Neural progenitor cell (in vitro differentiated cells): ENCODE results near the gene NDEL1.

Experiments used
- CTCF ChIP-seq: fragments of 200-600 bp; sonication (generic); IDR thresholded peaks from 2 replicates; pipeline ENCODE4 v1.5.1; 2017; ENCODE audit warnings: antibody characterized with exemption, mild to moderate bottlenecking
- EZH2phosphoT487 ChIP-seq: fragments of 200-600 bp; sonication (generic); IDR thresholded peaks from 2 replicates; pipeline ENCODE4 v1.6.1; 2017; ENCODE audit warnings: antibody characterized with exemption

- TF ChIP-seq CTCF (no peak), EZH2phosphoT487 (no peak)
Measured at GRCh38 chr17:8393470-8394231, 42.0 kb upstream of the NDEL1 start.
